Measurements from ENCODE around the gene RNF39. TPM values are rescaled to one million over a fixed set of nuclear protein-coding genes. Genes with fewer than 3 reads are reported as not detected.

RNF39 gene
- total and polyA plus RNA-seq, 2 of the 13 experiments (the other 11 are each of a cell fraction or from before 2014, with no cell fraction given) = 0.13 to 1.8 TPM

GRCh38 chr6:30101444-30102413, 26.2 kb upstream of the RNF39 start (continued):
- no peak for TF ChIP-seq ZNF513 (CRISPR knock-in tag; conservative IDR thresholded peaks at IDR 0.05)

- in situ Hi-C loops (cut with HindIII; ENCODE audit: extremely low pct_ligation_motif_present, low pct_unique_long_range_greater_than_20kb) = loop anchor here (5.0 kb wide), 1 partner anchor 71 kb away; no protein-coding TSS in a partner anchor
- no peaks in the 10 kb centered on the region for H3K9me3 ChIP-seq (ENCODE audit: low read length)
- CTCF ChIA-PET (ENCODE audit: low intra/inter-chr PET ratio, low total read pairs) = interaction anchor here (3.4 to 6.0 kb wide), 2 partner anchors 30 to 69 kb away, joined by 46 to 140 read pairs; no protein-coding TSS in a partner anchor
- DNase-seq (ENCODE audit: low spot score) (peak; percentile 92), ATAC-seq (peak; percentile 65), FAIRE-seq (peak; percentile 77)
- H3K4me2 ChIP-seq (ENCODE audit: low read depth, low read length) = peak overlapping the region; percentile 96
- H3K27me3 ChIP-seq (ENCODE audit: control insufficient read depth in 1 of 2, insufficient read depth in 2 of 2, low read length in 2 of 2) = no peaks in the 10 kb centered on the region; a peak in 1 of 5 replicates
- intact Hi-C loops (cut with micrococcal nuclease; ENCODE audit: unreplicated experiment) = no loop called here
- POLR2A ChIA-PET = interaction anchor here (1.0 to 3.1 kb wide), 17 partner anchors 8 to 193 kb away, joined by 3 to 35 read pairs (median 9); partner anchors contain the start of genes POLR1H, PPP1R11, TRIM15 and TRIM26
- H3K9ac ChIP-seq (ENCODE audit: insufficient read depth, low read depth, low read length) = peak overlapping the region; percentile 79
- H2AFZ ChIP-seq (ENCODE audit: low read length) = no peak overlapping the region
- H3K4me3 ChIP-seq (replicated peaks in 1 of 3; ENCODE audit: insufficient read depth in 1 of 3, low read depth in 2 of 3, low read length in 3 of 3) = peak overlapping the region; percentile 63 to 77 (median 71)
- peaks cover 80% of the 10 kb centered on the region for H3K4me1 ChIP-seq (ENCODE audit: insufficient read depth, low read length)
- H3K27ac ChIP-seq (ENCODE audit: extremely low read length, insufficient read depth, low read length) = peak overlapping the region; percentile 79
- H3K79me2 ChIP-seq (ENCODE audit: insufficient read depth, low read length) = peaks cover 9% of the 10 kb centered on the region
- no TSS peak for BruUV-seq (replicated peaks)
- H4K20me1 ChIP-seq (ENCODE audit: insufficient read depth, low read length) = no peaks in the 10 kb centered on the region
- no peaks in the 10 kb centered on the region for H3K36me3 ChIP-seq (replicated peaks in 1 of 2; ENCODE audit: control insufficient read depth in 1 of 2, insufficient read depth in 2 of 2, low read length in 2 of 2)
- WGBS (ENCODE audit: low lambda C conversion rate) = 1% methylated on average over 34 of the region's 47 CpGs
- TF ChIP-seq FIP1L1 (IDR thresholded peaks at IDR 0.05; ENCODE audit: borderline replicate concordance, insufficient read depth, low read depth, low read length) (no peak), IKZF4 (CRISPR knock-in tag; IDR thresholded peaks at IDR 0.05; ENCODE audit: borderline replicate concordance, low read depth, not compliant biosample characterization) (peak; percentile 81), HOXD1 (CRISPR knock-in tag; IDR thresholded peaks at IDR 0.05) (peak; percentile 45; the same call in 1 of the 2 replicates), NR2C2 (CRISPR knock-in tag; IDR thresholded peaks at IDR 0.05; ENCODE audit: borderline replicate concordance) (peak; percentile 47; the same call in 1 of the 2 replicates), ZNF605 (CRISPR knock-in tag; IDR thresholded peaks at IDR 0.05) (peak; percentile 43; the same call in 1 of the 2 replicates), DNMT3B (CRISPR knock-in tag; conservative IDR thresholded peaks at IDR 0.05) (0 out of 2 replicates have a peak, but pooled peaks have one; percentile 28), KMT2A (CRISPR knock-in tag; IDR thresholded peaks at IDR 0.05) (peak; percentile 75), CENPX (CRISPR knock-in tag; IDR thresholded peaks at IDR 0.05) (no peak), MTF2 (CRISPR knock-in tag; IDR thresholded peaks at IDR 0.05; ENCODE audit: borderline replicate concordance) (peak; percentile 92; the same call in 1 of the 2 replicates), AGO1 (IDR thresholded peaks at IDR 0.05; ENCODE audit: low read depth, low read length, poor library complexity, severe bottlenecking) (peak; percentile 30), TFAP4 (IDR thresholded peaks at IDR 0.05; ENCODE audit: borderline replicate concordance, low read depth) (peak; percentile 76), ZNF567 (CRISPR knock-in tag; IDR thresholded peaks at IDR 0.05; ENCODE audit: borderline replicate concordance) (peak; percentile 65; the same call in 1 of the 2 replicates), HNRNPL (IDR thresholded peaks at IDR 0.05; ENCODE audit: low read depth, low read length) (no peak), KDM4B (CRISPR knock-in tag; IDR thresholded peaks at IDR 0.05) (no peak), KAT8 (CRISPR knock-in tag; IDR thresholded peaks at IDR 0.05) (peak; percentile 84), ZNF337 (CRISPR knock-in tag; IDR thresholded peaks at IDR 0.05; ENCODE audit: borderline replicate concordance, low read depth) (0 out of 2 replicates have a peak, but pooled peaks have one; percentile 61)
Measured at GRCh38 chr6:30100585-30101443, 25.2 kb upstream of the RNF39 start.

Measured in HepG2 (cell line).